BJ (cell line): ENCODE data around the gene SOX30. TPM values are rescaled to one million over a fixed set of nuclear protein-coding genes. Genes with fewer than 3 reads are reported as not detected.
"Not testable (repeated sequence)": the region's sequence is repeated elsewhere in the genome, so short reads cannot be mapped to it uniquely, and the experiment has no call there.

Experiments used
- CTCF ChIA-PET: fragments of 350-600 bp; formaldehyde crosslinking; extraction: SDS; loops from one replicate; lab custom pipeline; 2021; ENCODE audit warnings: antibody characterized with exemption, inconsistent platforms; lab: Yijun Ruan, JAX
- POLR2A ChIA-PET: fragments of 300-600 bp; sonication (Branson Sonifier 250); formaldehyde crosslinking; extraction: SDS; loops from one replicate; lab custom pipeline; 2021; ENCODE audit warnings: antibody characterized with exemption; lab: Charles Lee
- DNase-seq: peaks from one replicate; pipeline ENCODE4 v3.0.0-alpha.2; 2011; ENCODE audit warnings: low read depth
- H3K27me3 ChIP-seq: 2 replicates; pipeline ENCODE4 v1.6.0; 2011; ENCODE audit warnings: low read length; ENCODE audit not compliant: control insufficient read depth, insufficient read depth
- H3K36me3 ChIP-seq: 2 replicates; pipeline ENCODE4 v1.5.1; 2011; ENCODE audit warnings: low read length; ENCODE audit not compliant: control insufficient read depth, insufficient read depth
- H3K4me3 ChIP-seq: 2 replicates; pipeline ENCODE4 v1.5.1; 2011; ENCODE audit warnings: low read depth, mild to moderate bottlenecking, control low read depth, low read length
- polyA plus RNA-seq: library from polyadenylated mRNA; depleted of rRNA; stranded (reverse); fragments of >200 nt; gene quantifications from 2 replicates; pipeline ENCODE4 v1.2.3, GENCODE V29; 2011
- TF ChIP-seq, protein P1 (sequence below): IDR thresholded peaks from 2 replicates; pipeline ENCODE4 v1.5.1; 2011; ENCODE audit warnings: low read depth, mild to moderate bottlenecking, control low read depth, inconsistent platforms, low read length, moderate library complexity; ENCODE audit not compliant: insufficient read depth

Gene SOX30
- polyA plus RNA-seq, 1 experiment = 0.07 TPM

DNA sequence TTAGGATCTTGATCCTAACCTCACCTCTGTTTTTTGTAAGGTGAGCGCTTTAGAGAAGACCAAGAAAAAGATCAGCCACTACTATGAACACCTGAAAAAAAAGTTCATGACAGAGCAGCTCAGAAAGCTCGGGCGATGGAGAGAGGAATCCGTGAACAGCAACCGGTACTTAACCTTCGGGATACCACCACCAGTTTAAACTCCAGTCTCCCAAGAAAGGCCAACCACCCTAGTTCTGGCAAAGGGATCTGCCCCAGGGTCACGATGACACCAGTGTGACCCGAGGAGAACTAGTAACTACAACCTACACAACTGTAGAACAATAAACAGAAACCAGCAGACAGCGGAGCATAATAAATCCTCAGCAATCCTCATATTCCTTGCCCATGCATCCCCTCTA is 27.6 kb upstream of the SOX30 start:
- POLR2A ChIA-PET = no interaction called here
- H3K4me3 ChIP-seq = no peak overlapping the region
- TF ChIP-seq, protein P1, sequence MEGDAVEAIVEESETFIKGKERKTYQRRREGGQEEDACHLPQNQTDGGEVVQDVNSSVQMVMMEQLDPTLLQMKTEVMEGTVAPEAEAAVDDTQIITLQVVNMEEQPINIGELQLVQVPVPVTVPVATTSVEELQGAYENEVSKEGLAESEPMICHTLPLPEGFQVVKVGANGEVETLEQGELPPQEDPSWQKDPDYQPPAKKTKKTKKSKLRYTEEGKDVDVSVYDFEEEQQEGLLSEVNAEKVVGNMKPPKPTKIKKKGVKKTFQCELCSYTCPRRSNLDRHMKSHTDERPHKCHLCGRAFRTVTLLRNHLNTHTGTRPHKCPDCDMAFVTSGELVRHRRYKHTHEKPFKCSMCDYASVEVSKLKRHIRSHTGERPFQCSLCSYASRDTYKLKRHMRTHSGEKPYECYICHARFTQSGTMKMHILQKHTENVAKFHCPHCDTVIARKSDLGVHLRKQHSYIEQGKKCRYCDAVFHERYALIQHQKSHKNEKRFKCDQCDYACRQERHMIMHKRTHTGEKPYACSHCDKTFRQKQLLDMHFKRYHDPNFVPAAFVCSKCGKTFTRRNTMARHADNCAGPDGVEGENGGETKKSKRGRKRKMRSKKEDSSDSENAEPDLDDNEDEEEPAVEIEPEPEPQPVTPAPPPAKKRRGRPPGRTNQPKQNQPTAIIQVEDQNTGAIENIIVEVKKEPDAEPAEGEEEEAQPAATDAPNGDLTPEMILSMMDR = no peak
- no peaks in the 10 kb centered on the region for H3K27me3 ChIP-seq
- CTCF ChIA-PET = no interaction called here
- H3K36me3 ChIP-seq = no peaks in the 10 kb centered on the region
- no peak for DNase-seq

GRCh38 chr5:157677931-157678330 is 25.7 kb upstream of the SOX30 start:
- DNase-seq = no peak
- no peak overlapping the region for H3K4me3 ChIP-seq
- H3K27me3 ChIP-seq = no peaks in the 10 kb centered on the region
- POLR2A ChIA-PET = no interaction called here
- no peaks in the 10 kb centered on the region for H3K36me3 ChIP-seq
- CTCF ChIA-PET = no interaction called here
- TF ChIP-seq, protein P1 = no peak

GRCh38 chr5:157674351-157674750 is 22.1 kb upstream of the SOX30 start:
- H3K36me3 ChIP-seq, CTCF ChIA-PET, POLR2A ChIA-PET, H3K4me3 ChIP-seq, H3K27me3 ChIP-seq, DNase-seq: not testable (repeated sequence)

- ChIA-PET CTCF (interaction anchor here (0.9 kb wide), 1 partner anchor 345 kb away, joined by 3 read pairs; no protein-coding TSS in a partner anchor), POLR2A (no interaction called here)
- Histone ChIP-seq H3K36me3 (no peaks in the 10 kb centered on the region), H3K27me3 (no peaks in the 10 kb centered on the region; the same call in none of the 2 replicates), H3K4me3 (no peak overlapping the region)
- TF ChIP-seq, protein P1 = no peak
- no peak for DNase-seq
Observed at GRCh38 chr5:157672976-157673375, 20.7 kb upstream of the SOX30 start.

GRCh38 chr5:157671592-157672330 is 19.5 kb upstream of the SOX30 start:
- CTCF ChIA-PET = interaction anchor here (3.8 kb wide), 1 partner anchor 46 kb away, joined by 26 read pairs; no protein-coding TSS in a partner anchor
- POLR2A ChIA-PET = no interaction called here
- TF ChIP-seq, protein P1 = no peak
- peak overlapping the region; percentile 70 for H3K4me3 ChIP-seq
- no peak for DNase-seq
- no peaks in the 10 kb centered on the region; the same call in none of the 2 replicates for H3K27me3 ChIP-seq
- no peaks in the 10 kb centered on the region for H3K36me3 ChIP-seq
